Neural progenitor cell (in vitro differentiated cells): ENCODE results near the gene CD96. TPM values are rescaled to one million over a fixed set of nuclear protein-coding genes. Genes with fewer than 3 reads are reported as not detected.

Source experiments
- DNase-seq: peaks from one replicate; pipeline ENCODE4 v3.0.0-alpha.2; 2016; ENCODE audit warnings: low spot score
- H2AFZ ChIP-seq: fragments of 200-600 bp; sonication (generic); replicated peaks from 2 replicates; pipeline ENCODE4 v1.6.1; 2016; ENCODE audit warnings: antibody characterized with exemption
- H3F3A ChIP-seq: fragments of 200-600 bp; sonication (generic); 2 replicates; pipeline ENCODE4 v1.6.1; 2016; ENCODE audit warnings: antibody characterized with exemption, low read depth
- H3K27ac ChIP-seq: fragments of 200-600 bp; sonication (generic); 2 replicates; pipeline ENCODE4 v1.5.1; 2016; ENCODE audit warnings: mild to moderate bottlenecking
- H3K27me3 ChIP-seq: fragments of 200-600 bp; sonication (generic); 2 replicates; pipeline ENCODE4 v1.6.1; 2016; ENCODE audit warnings: mild to moderate bottlenecking, moderate library complexity
- H3K36me3 ChIP-seq: fragments of 200-600 bp; sonication (generic); 2 replicates; pipeline ENCODE4 v1.5.1; 2016
- H3K4me1 ChIP-seq: fragments of 200-600 bp; sonication (generic); 2 replicates; pipeline ENCODE4 v1.6.1; 2016; ENCODE audit warnings: mixed run types
- H3K4me2 ChIP-seq: fragments of 200-600 bp; sonication (generic); 2 replicates; pipeline ENCODE4 v1.6.1; 2016
- H3K4me3 ChIP-seq: fragments of 200-600 bp; sonication (generic); 2 replicates; pipeline ENCODE4 v1.5.1; 2016
- H3K79me2 ChIP-seq: fragments of 200-600 bp; sonication (generic); 2 replicates; pipeline ENCODE4 v1.6.1; 2016; ENCODE audit warnings: low read depth
- H3K9ac ChIP-seq: fragments of 200-600 bp; sonication (generic); 2 replicates; pipeline ENCODE4 v1.6.1; 2016
- H3K9me3 ChIP-seq: fragments of 200-600 bp; sonication (generic); 2 replicates; pipeline ENCODE4 v1.5.1; 2016; ENCODE audit warnings: low read depth
- H4K20me1 ChIP-seq: fragments of 200-600 bp; sonication (generic); 2 replicates; pipeline ENCODE4 v1.6.1; 2016; ENCODE audit warnings: low read depth
- H3K27ac Mint-ChIP-seq: 3 replicates; pipeline ENCODE4 v1.8.0; 2021; ENCODE audit warnings: mixed read lengths
- H3K27me3 Mint-ChIP-seq: 2 replicates; pipeline ENCODE4 v1.8.0; 2022; ENCODE audit warnings: low read depth, mild to moderate bottlenecking, inconsistent platforms, moderate library complexity, mixed read lengths; ENCODE audit not compliant: insufficient read depth
- H3K36me3 Mint-ChIP-seq: 3 replicates; pipeline ENCODE4 v1.8.0; 2021; ENCODE audit warnings: mixed read lengths
- H3K4me1 Mint-ChIP-seq: 3 replicates; pipeline ENCODE4 v1.8.0; 2021; ENCODE audit warnings: mixed read lengths
- H3K4me3 Mint-ChIP-seq: 3 replicates; pipeline ENCODE4 v1.8.0; 2021; ENCODE audit warnings: mild to moderate bottlenecking, moderate library complexity, mixed read lengths
- H3K9me3 Mint-ChIP-seq: 3 replicates; pipeline ENCODE4 v1.8.0; 2020; ENCODE audit warnings: mixed read lengths
- CTCF ChIP-seq: fragments of 200-600 bp; sonication (generic); IDR thresholded peaks from 2 replicates; pipeline ENCODE4 v1.5.1; 2017; ENCODE audit warnings: antibody characterized with exemption, mild to moderate bottlenecking
- EZH2 ChIP-seq: fragments of 200-600 bp; sonication (generic); IDR thresholded peaks from 2 replicates; pipeline ENCODE4 v1.6.1; 2017; ENCODE audit warnings: antibody characterized with exemption, mild to moderate bottlenecking, moderate library complexity
- EZH2phosphoT487 ChIP-seq: fragments of 200-600 bp; sonication (generic); IDR thresholded peaks from 2 replicates; pipeline ENCODE4 v1.6.1; 2017; ENCODE audit warnings: antibody characterized with exemption
- total RNA-seq: library from RNA; depleted of rRNA; stranded (reverse); fragments of >200 nt; gene quantifications from 2 replicates; pipeline ENCODE4 v1.2.3, GENCODE V29; 2015; ENCODE audit warnings: low replicate concordance

Gene CD96
- total RNA-seq, 1 donor from 2014 or later, result not detected

- H3K79me2 ChIP-seq, result no peaks in the 10 kb centered on the region
- no peak overlapping the region for H3K27ac ChIP-seq
- Mint-ChIP-seq H3K9me3 (peaks cover 6% of the 10 kb centered on the region), H3K4me3 (no peak overlapping the region), H3K4me1 (no peaks in the 10 kb centered on the region), H3K27ac (no peak overlapping the region), H3K36me3 (no peaks in the 10 kb centered on the region), H3K27me3 (no peaks in the 10 kb centered on the region)
- no peaks in the 10 kb centered on the region for H3K36me3 ChIP-seq
- no peak for DNase-seq
- H3F3A ChIP-seq, result peaks cover 7% of the 10 kb centered on the region
- no peak overlapping the region for H3K9ac ChIP-seq
- no peaks in the 10 kb centered on the region for H3K9me3 ChIP-seq
- no peaks in the 10 kb centered on the region for H3K27me3 ChIP-seq
- TF ChIP-seq EZH2, result no peak
- TF ChIP-seq EZH2phosphoT487, result no peak
- no peak for TF ChIP-seq CTCF
- H3K4me3 ChIP-seq, result no peak overlapping the region
- peaks cover 12% of the 10 kb centered on the region for H3K4me1 ChIP-seq
- no peak overlapping the region for H2AFZ ChIP-seq
- H4K20me1 ChIP-seq, result no peaks in the 10 kb centered on the region
- no peak overlapping the region for H3K4me2 ChIP-seq
Measured at GRCh38 chr3:111566844-111567243, 24.8 kb downstream of the CD96 start.

- H3K9me3 Mint-ChIP-seq, result no peaks in the 10 kb centered on the region
- Histone ChIP-seq H3F3A (no peaks in the 10 kb centered on the region), H3K27ac (no peak overlapping the region), H3K4me1 (peaks cover 1% of the 10 kb centered on the region), H3K36me3 (no peaks in the 10 kb centered on the region), H3K4me3 (no peak overlapping the region), H3K9me3 (no peaks in the 10 kb centered on the region), H3K79me2 (no peaks in the 10 kb centered on the region), H4K20me1 (no peaks in the 10 kb centered on the region), H2AFZ (no peak overlapping the region), H3K27me3 (no peaks in the 10 kb centered on the region), H3K9ac (no peak overlapping the region), H3K4me2 (no peak overlapping the region)
- H3K27ac Mint-ChIP-seq, result no peak overlapping the region
- no peaks in the 10 kb centered on the region for H3K27me3 Mint-ChIP-seq
- no peak for DNase-seq
- no peak overlapping the region for H3K4me3 Mint-ChIP-seq
- no peaks in the 10 kb centered on the region for H3K4me1 Mint-ChIP-seq
- no peak for TF ChIP-seq EZH2phosphoT487
- TF ChIP-seq CTCF, result no peak
- no peak for TF ChIP-seq EZH2
- no peaks in the 10 kb centered on the region for H3K36me3 Mint-ChIP-seq
Measured at GRCh38 chr3:111568355-111568754, 26.4 kb downstream of the CD96 start.

- Histone ChIP-seq H3K27me3 (no peaks in the 10 kb centered on the region), H3K4me2 (no peak overlapping the region), H3K27ac (no peak overlapping the region), H4K20me1 (no peaks in the 10 kb centered on the region), H3K36me3 (no peaks in the 10 kb centered on the region), H3K79me2 (no peaks in the 10 kb centered on the region), H3K9me3 (no peaks in the 10 kb centered on the region), H3K4me1 (no peaks in the 10 kb centered on the region), H3K4me3 (no peak overlapping the region), H2AFZ (no peak overlapping the region), H3K9ac (no peak overlapping the region), H3F3A (no peaks in the 10 kb centered on the region)
- no peak overlapping the region for H3K4me3 Mint-ChIP-seq
- no peaks in the 10 kb centered on the region for H3K36me3 Mint-ChIP-seq
- H3K27me3 Mint-ChIP-seq, result no peaks in the 10 kb centered on the region
- H3K4me1 Mint-ChIP-seq, result no peaks in the 10 kb centered on the region
- no peak for TF ChIP-seq EZH2
- TF ChIP-seq CTCF, result no peak
- no peak for TF ChIP-seq EZH2phosphoT487
- H3K27ac Mint-ChIP-seq, result no peak overlapping the region
- DNase-seq, result no peak
- no peaks in the 10 kb centered on the region for H3K9me3 Mint-ChIP-seq
Measured at GRCh38 chr3:111568911-111569310, 26.9 kb downstream of the CD96 start.
